ENCODE results near the gene CST6.

The CST6 gene

GRCh38 chr11:66026017-66026529 is 14.3 kb downstream of the CST6 start, which contains the start of gene CATSPER1:
Gene CATSPER1, minus strand, starts transcription at chr11:66026479. Its CDS starts 100 bp downstream, at chr11:66026379.
- Histone ChIP-seq H3K4me1 (ENCODE audit: control insufficient read depth, insufficient read depth, low read length) (no peaks in the 10 kb centered on the region), H3K9ac (ENCODE audit: low read length) (no peak within 1 kb of the TSS), H3K36me3 (ENCODE audit: control insufficient read depth, insufficient read depth, low read length) (no peaks in the 10 kb centered on the region), H3K4me3 (ENCODE audit: low read length) (no peak within 1 kb of the TSS), H3K27me3 (ENCODE audit: control insufficient read depth, insufficient read depth, low read length) (no peaks in the 10 kb centered on the region), H3K27ac (ENCODE audit: low read depth, low read length) (no peak within 1 kb of the TSS)

DNA sequence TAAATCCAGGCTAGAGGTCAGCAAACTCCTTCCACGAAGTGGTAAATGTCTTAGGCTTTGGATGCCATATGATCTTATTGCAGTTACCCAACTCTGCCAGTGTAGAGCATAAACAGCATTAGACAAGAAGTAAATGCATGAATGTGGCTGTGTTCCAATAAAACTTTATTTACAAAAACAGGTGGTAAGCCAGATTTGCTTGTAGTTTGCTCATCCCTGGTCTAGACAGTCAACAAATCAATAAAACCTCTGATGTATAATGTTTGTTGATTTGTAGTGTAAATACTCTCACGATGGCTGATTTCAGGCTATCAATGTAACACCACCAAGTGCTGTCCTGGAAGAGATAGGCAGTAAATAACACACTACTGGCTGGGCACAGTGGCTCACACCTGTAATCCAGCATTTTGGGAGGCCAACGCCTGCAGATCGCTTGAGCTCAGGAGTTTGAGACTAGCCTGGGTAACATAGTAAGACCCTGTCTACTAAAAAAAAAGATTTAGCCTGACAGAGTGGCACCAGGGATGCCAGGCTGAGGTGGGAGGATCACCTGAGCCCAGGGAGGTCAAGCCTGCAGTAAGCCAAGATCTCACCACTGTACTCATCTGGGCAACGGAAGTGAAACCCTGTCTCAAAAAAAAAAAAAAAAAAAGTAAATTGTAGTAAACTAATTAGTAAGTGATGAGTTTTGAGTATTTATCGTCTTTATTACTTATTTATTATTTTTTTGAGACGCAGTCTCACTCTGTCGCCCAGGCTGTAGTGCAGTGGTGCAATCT is 21.3 kb downstream of the CST6 start:
- no peaks in the 10 kb centered on the region for H3K27me3 ChIP-seq (ENCODE audit: control insufficient read depth, insufficient read depth, low read length)
- H3K4me3 ChIP-seq (ENCODE audit: low read length) = no peak overlapping the region
- H3K27ac ChIP-seq (ENCODE audit: low read depth, low read length) = no peak overlapping the region
- no peaks in the 10 kb centered on the region for H3K4me1 ChIP-seq (ENCODE audit: control insufficient read depth, insufficient read depth, low read length)
- no peaks in the 10 kb centered on the region for H3K36me3 ChIP-seq (ENCODE audit: control insufficient read depth, insufficient read depth, low read length)
- no peak overlapping the region for H3K9ac ChIP-seq (ENCODE audit: low read length)

- Histone ChIP-seq H3K27me3 (ENCODE audit: control insufficient read depth, insufficient read depth, low read length) (no peaks in the 10 kb centered on the region), H3K27ac (ENCODE audit: low read depth, low read length) (no peak overlapping the region), H3K4me3 (ENCODE audit: low read length) (no peak overlapping the region), H3K4me1 (ENCODE audit: control insufficient read depth, insufficient read depth, low read length) (no peaks in the 10 kb centered on the region), H3K36me3 (ENCODE audit: control insufficient read depth, insufficient read depth, low read length) (no peaks in the 10 kb centered on the region), H3K9ac (ENCODE audit: low read length) (no peak overlapping the region)
Measured at GRCh38 chr11:66035653-66036333, 24.0 kb downstream of the CST6 start.

DNA sequence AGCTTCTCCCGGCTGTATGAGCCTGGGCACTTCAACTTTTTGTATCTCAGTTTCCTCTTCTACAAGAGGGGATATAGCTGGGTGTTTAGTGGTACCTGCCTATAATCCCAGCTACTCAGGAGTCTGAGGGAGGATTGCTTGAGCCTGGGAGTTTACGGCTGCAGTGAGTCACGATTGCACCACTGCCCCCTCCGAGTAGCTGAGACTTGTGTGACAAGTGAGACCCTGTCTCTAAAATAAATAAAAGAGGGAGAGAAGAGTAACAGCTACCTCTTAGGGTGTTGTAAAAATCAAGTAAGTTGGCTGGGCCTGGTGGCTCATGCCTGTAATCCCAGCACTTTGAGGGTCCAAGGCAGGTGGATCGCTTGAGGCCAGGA is 24.5 kb downstream of the CST6 start:
- H3K36me3 ChIP-seq (ENCODE audit: control insufficient read depth, insufficient read depth, low read length) = no peaks in the 10 kb centered on the region
- no peak overlapping the region for H3K4me3 ChIP-seq (ENCODE audit: low read length)
- H3K4me1 ChIP-seq (ENCODE audit: control insufficient read depth, insufficient read depth, low read length) = no peaks in the 10 kb centered on the region
- no peaks in the 10 kb centered on the region for H3K27me3 ChIP-seq (ENCODE audit: control insufficient read depth, insufficient read depth, low read length)
- no peak overlapping the region for H3K27ac ChIP-seq (ENCODE audit: low read depth, low read length)
- H3K9ac ChIP-seq (ENCODE audit: low read length) = no peak overlapping the region

- no peak overlapping the region for H3K4me3 ChIP-seq (ENCODE audit: low read length)
- no peaks in the 10 kb centered on the region for H3K36me3 ChIP-seq (ENCODE audit: control insufficient read depth, insufficient read depth, low read length)
- H3K9ac ChIP-seq (ENCODE audit: low read length) = no peak overlapping the region
- H3K27ac ChIP-seq (ENCODE audit: low read depth, low read length) = no peak overlapping the region
- H3K27me3 ChIP-seq (ENCODE audit: control insufficient read depth, insufficient read depth, low read length) = no peaks in the 10 kb centered on the region
- no peaks in the 10 kb centered on the region for H3K4me1 ChIP-seq (ENCODE audit: control insufficient read depth, insufficient read depth, low read length)
Measured at GRCh38 chr11:66037327-66037726, 25.5 kb downstream of the CST6 start.

- Histone ChIP-seq H3K4me1 (ENCODE audit: control insufficient read depth, insufficient read depth, low read length) (no peaks in the 10 kb centered on the region), H3K27me3 (ENCODE audit: control insufficient read depth, insufficient read depth, low read length) (no peaks in the 10 kb centered on the region), H3K27ac (ENCODE audit: low read depth, low read length) (no peak overlapping the region), H3K4me3 (ENCODE audit: low read length) (no peak overlapping the region), H3K36me3 (ENCODE audit: control insufficient read depth, insufficient read depth, low read length) (no peaks in the 10 kb centered on the region), H3K9ac (ENCODE audit: low read length) (no peak overlapping the region)
Measured at GRCh38 chr11:66039765-66040164, 28.0 kb downstream of the CST6 start.

- no peak overlapping the region for H3K27ac ChIP-seq (ENCODE audit: low read depth, low read length)
- H3K4me3 ChIP-seq (ENCODE audit: low read length) = no peak overlapping the region
- no peaks in the 10 kb centered on the region for H3K27me3 ChIP-seq (ENCODE audit: control insufficient read depth, insufficient read depth, low read length)
- no peaks in the 10 kb centered on the region for H3K36me3 ChIP-seq (ENCODE audit: control insufficient read depth, insufficient read depth, low read length)
- no peak overlapping the region for H3K9ac ChIP-seq (ENCODE audit: low read length)
- no peaks in the 10 kb centered on the region for H3K4me1 ChIP-seq (ENCODE audit: control insufficient read depth, insufficient read depth, low read length)
Measured at GRCh38 chr11:66042227-66042995, 30.6 kb downstream of the CST6 start.

- Histone ChIP-seq H3K27me3 (ENCODE audit: control insufficient read depth, insufficient read depth, low read length) (no peaks in the 10 kb centered on the region), H3K4me1 (ENCODE audit: control insufficient read depth, insufficient read depth, low read length) (no peaks in the 10 kb centered on the region), H3K9ac (ENCODE audit: low read length) (no peak overlapping the region), H3K36me3 (ENCODE audit: control insufficient read depth, insufficient read depth, low read length) (no peaks in the 10 kb centered on the region), H3K4me3 (ENCODE audit: low read length) (no peak overlapping the region), H3K27ac (ENCODE audit: low read depth, low read length) (no peak overlapping the region)
Measured at GRCh38 chr11:66042996-66043906, 31.4 kb downstream of the CST6 start.

- no peak overlapping the region for H3K27ac ChIP-seq (ENCODE audit: low read depth, low read length)
- H3K36me3 ChIP-seq (ENCODE audit: control insufficient read depth, insufficient read depth, low read length) = no peaks in the 10 kb centered on the region
- no peak overlapping the region for H3K4me3 ChIP-seq (ENCODE audit: low read length)
- H3K27me3 ChIP-seq (ENCODE audit: control insufficient read depth, insufficient read depth, low read length) = peaks cover 6% of the 10 kb centered on the region
- H3K4me1 ChIP-seq (ENCODE audit: control insufficient read depth, insufficient read depth, low read length) = no peaks in the 10 kb centered on the region
- no peak overlapping the region for H3K9ac ChIP-seq (ENCODE audit: low read length)
Measured at GRCh38 chr11:66044757-66045156, 32.9 kb downstream of the CST6 start.

GRCh38 chr11:66045177-66045639 is 33.4 kb downstream of the CST6 start:
- Histone ChIP-seq H3K36me3 (ENCODE audit: control insufficient read depth, insufficient read depth, low read length) (no peaks in the 10 kb centered on the region), H3K27ac (ENCODE audit: low read depth, low read length) (no peak overlapping the region), H3K4me3 (ENCODE audit: low read length) (no peak overlapping the region), H3K4me1 (ENCODE audit: control insufficient read depth, insufficient read depth, low read length) (no peaks in the 10 kb centered on the region), H3K9ac (ENCODE audit: low read length) (no peak overlapping the region), H3K27me3 (ENCODE audit: control insufficient read depth, insufficient read depth, low read length) (peaks cover 6% of the 10 kb centered on the region)

DNA sequence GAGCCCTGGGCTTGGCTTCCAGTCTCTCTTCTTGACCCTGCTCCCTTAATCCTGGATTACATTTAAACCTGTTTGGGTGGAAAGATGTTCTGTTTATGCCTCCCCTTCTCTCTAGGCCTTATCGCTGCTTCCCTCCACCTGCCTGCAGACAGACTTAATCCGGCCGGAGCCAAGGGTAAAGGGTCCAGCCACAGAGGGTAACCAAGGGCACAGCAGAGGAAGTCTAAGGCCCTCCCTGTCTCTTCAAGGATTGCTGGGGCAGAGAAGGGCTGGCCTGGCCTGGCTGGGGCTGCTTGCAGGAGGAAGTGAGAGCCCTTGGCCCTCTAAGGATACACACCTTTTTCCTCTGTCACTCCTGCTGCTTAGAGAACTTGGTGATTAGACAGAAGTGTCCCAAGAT is 35.1 kb downstream of the CST6 start:
- peaks cover 4% of the 10 kb centered on the region for H3K4me1 ChIP-seq (ENCODE audit: control insufficient read depth, insufficient read depth, low read length)
- no peaks in the 10 kb centered on the region for H3K36me3 ChIP-seq (ENCODE audit: control insufficient read depth, insufficient read depth, low read length)
- no peak overlapping the region for H3K9ac ChIP-seq (ENCODE audit: low read length)
- no peak overlapping the region for H3K4me3 ChIP-seq (ENCODE audit: low read length)
- H3K27ac ChIP-seq (ENCODE audit: low read depth, low read length) = no peak overlapping the region
- H3K27me3 ChIP-seq (ENCODE audit: control insufficient read depth, insufficient read depth, low read length) = peaks cover 6% of the 10 kb centered on the region
